Measurements from ENCODE around the gene LAIR1. TPM values are rescaled to one million over a fixed set of nuclear protein-coding genes. Genes with fewer than 3 reads are reported as not detected.

Gene LAIR1
- total RNA-seq, 1 donor from 2014 or later: not detected

DNA sequence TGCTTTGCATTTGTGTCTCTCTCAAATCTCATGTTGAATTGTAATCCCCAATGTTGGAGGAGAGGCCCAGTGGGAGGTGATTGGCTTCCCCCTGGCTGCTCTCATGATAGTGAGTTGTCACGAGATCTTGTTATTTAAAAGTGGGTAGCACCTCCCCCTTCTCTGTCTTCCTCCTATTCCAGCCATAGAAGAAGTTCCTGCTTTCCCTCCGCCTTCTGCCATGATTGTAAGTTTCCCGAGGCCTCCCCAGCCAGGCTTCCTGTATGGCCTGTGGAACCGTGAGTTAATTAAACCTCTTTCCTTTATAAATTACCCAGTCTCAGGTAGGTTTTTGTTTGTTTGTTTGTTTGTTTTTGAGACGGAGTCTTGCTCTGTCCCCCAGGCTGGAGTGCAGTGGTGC is 29.6 kb downstream of the LAIR1 start:
- DNase-seq (ENCODE audit: low read depth) (no peak), FAIRE-seq (no peak)
- H3K4me3 Mint-ChIP-seq (ENCODE audit: unreplicated experiment): no peak overlapping the region
- Histone ChIP-seq H3K79me2 (ENCODE audit: insufficient read depth, low read length) (no peaks in the 10 kb centered on the region), H3K4me1 (ENCODE audit: insufficient read depth, low read length) (no peaks in the 10 kb centered on the region), H3K4me2 (ENCODE audit: low read length) (no peak overlapping the region), H4K20me1 (ENCODE audit: insufficient read depth, low read length) (no peaks in the 10 kb centered on the region), H2AFZ (ENCODE audit: low read depth, low read length) (no peak overlapping the region), H3K9me3 (ENCODE audit: insufficient read depth, low read depth, low read length) (peaks cover 3% of the 10 kb centered on the region), H3K36me3 (ENCODE audit: insufficient read depth, low read length) (no peaks in the 10 kb centered on the region), H3K9ac (ENCODE audit: low read length) (no peak overlapping the region), H3K27ac (ENCODE audit: low read depth, low read length) (no peak overlapping the region), H3K27me3 (ENCODE audit: insufficient read depth, low read length) (no peaks in the 10 kb centered on the region), H3K4me3 (ENCODE audit: insufficient read depth, low read depth, low read length) (no peak overlapping the region)
- no peak overlapping the region for H3K27ac Mint-ChIP-seq (ENCODE audit: unreplicated experiment)
- no peaks in the 10 kb centered on the region for H3K4me1 Mint-ChIP-seq (ENCODE audit: low read depth, unreplicated experiment)
- no peaks in the 10 kb centered on the region for H3K36me3 Mint-ChIP-seq (ENCODE audit: low read depth, unreplicated experiment)
- TF ChIP-seq, protein P1, sequence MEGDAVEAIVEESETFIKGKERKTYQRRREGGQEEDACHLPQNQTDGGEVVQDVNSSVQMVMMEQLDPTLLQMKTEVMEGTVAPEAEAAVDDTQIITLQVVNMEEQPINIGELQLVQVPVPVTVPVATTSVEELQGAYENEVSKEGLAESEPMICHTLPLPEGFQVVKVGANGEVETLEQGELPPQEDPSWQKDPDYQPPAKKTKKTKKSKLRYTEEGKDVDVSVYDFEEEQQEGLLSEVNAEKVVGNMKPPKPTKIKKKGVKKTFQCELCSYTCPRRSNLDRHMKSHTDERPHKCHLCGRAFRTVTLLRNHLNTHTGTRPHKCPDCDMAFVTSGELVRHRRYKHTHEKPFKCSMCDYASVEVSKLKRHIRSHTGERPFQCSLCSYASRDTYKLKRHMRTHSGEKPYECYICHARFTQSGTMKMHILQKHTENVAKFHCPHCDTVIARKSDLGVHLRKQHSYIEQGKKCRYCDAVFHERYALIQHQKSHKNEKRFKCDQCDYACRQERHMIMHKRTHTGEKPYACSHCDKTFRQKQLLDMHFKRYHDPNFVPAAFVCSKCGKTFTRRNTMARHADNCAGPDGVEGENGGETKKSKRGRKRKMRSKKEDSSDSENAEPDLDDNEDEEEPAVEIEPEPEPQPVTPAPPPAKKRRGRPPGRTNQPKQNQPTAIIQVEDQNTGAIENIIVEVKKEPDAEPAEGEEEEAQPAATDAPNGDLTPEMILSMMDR (IDR thresholded peaks at IDR 0.05; ENCODE audit: insufficient read depth, low read depth, low read length): no peak
- H3K9me3 Mint-ChIP-seq (ENCODE audit: unreplicated experiment): peaks cover 3% of the 10 kb centered on the region
- H3K27me3 Mint-ChIP-seq (ENCODE audit: low read depth, unreplicated experiment): peaks cover 33% of the 10 kb centered on the region

DNA sequence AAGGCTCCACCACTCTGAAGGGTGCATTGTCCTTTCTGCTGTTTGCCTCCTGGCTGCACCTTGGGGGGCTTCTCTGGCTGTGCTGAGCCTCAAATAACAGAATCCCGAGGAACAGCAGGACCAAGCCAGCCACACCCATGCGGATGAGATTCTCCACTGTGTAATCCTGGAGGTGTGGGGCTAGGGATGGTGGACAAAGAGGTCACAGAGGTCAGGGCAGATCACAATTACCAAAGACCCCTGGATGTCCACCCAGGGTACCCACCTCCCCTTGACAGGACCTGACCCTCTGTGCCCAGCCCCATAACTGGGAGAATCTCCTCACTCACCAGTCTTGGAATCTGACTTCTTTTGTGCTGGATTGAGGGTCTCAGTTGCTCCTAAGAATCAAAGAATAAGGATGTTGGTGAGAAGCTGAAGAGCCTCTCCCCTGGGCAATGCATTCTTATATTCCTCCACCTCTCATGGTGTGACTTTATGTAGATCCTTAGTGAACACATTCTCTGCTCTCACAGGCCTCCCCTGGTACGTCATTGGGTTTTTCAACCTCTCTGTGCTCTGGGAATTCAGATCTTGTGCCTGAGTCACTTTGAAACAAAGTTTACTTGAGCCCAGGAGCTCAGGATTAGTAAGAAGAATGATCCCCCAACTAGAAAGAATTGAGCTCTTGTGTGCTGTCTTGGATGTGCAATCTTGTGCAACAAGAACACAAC is 31.0 kb downstream of the LAIR1 start:
- Histone ChIP-seq H3K79me2 (ENCODE audit: insufficient read depth, low read length) (no peaks in the 10 kb centered on the region), H3K4me2 (ENCODE audit: low read length) (no peak overlapping the region), H3K4me3 (ENCODE audit: insufficient read depth, low read depth, low read length) (no peak overlapping the region), H3K36me3 (ENCODE audit: insufficient read depth, low read length) (no peaks in the 10 kb centered on the region), H3K27me3 (ENCODE audit: insufficient read depth, low read length) (no peaks in the 10 kb centered on the region), H3K4me1 (ENCODE audit: insufficient read depth, low read length) (no peaks in the 10 kb centered on the region), H3K9ac (ENCODE audit: low read length) (no peak overlapping the region), H4K20me1 (ENCODE audit: insufficient read depth, low read length) (no peaks in the 10 kb centered on the region), H3K27ac (ENCODE audit: low read depth, low read length) (no peak overlapping the region), H3K9me3 (ENCODE audit: insufficient read depth, low read depth, low read length) (no peaks in the 10 kb centered on the region), H2AFZ (ENCODE audit: low read depth, low read length) (no peak overlapping the region)
- H3K9me3 Mint-ChIP-seq (ENCODE audit: unreplicated experiment): peaks cover 3% of the 10 kb centered on the region
- H3K4me1 Mint-ChIP-seq (ENCODE audit: low read depth, unreplicated experiment): no peaks in the 10 kb centered on the region
- no peak overlapping the region for H3K27ac Mint-ChIP-seq (ENCODE audit: unreplicated experiment)
- H3K27me3 Mint-ChIP-seq (ENCODE audit: low read depth, unreplicated experiment): peaks cover 31% of the 10 kb centered on the region
- FAIRE-seq (no peak), DNase-seq (ENCODE audit: low read depth) (no peak)
- no peaks in the 10 kb centered on the region for H3K36me3 Mint-ChIP-seq (ENCODE audit: low read depth, unreplicated experiment)
- no peak for TF ChIP-seq EZH2 (IDR thresholded peaks at IDR 0.05; ENCODE audit: insufficient read depth, low read length)
- TF ChIP-seq, protein P1 (IDR thresholded peaks at IDR 0.05; ENCODE audit: insufficient read depth, low read depth, low read length): no peak
- no peak overlapping the region for H3K4me3 Mint-ChIP-seq (ENCODE audit: unreplicated experiment)

DNA sequence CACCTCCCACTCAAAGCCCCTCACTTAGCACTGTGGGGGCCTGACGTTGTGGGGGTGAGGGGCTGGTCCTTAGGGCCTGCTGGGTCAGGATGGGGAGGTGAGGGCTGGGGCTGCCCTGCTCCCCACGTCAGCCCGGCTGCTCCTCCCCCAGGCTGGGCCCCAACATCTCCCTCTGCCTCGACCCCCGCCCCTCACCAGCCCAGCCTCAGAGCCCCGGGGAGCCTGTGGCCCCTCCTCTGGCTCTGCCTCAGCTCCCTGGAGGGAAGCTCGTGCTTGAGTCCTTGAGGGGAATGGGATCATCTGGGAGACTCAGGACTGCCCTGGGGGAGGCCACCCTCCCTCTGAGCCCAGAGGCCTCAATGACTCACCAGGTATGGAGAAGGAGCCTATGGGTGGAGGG is 32.6 kb downstream of the LAIR1 start:
- Mint-ChIP-seq H3K36me3 (ENCODE audit: low read depth, unreplicated experiment) (no peaks in the 10 kb centered on the region), H3K27me3 (ENCODE audit: low read depth, unreplicated experiment) (peaks cover 30% of the 10 kb centered on the region), H3K27ac (ENCODE audit: unreplicated experiment) (no peak overlapping the region), H3K4me3 (ENCODE audit: unreplicated experiment) (no peak overlapping the region), H3K4me1 (ENCODE audit: low read depth, unreplicated experiment) (no peaks in the 10 kb centered on the region), H3K9me3 (ENCODE audit: unreplicated experiment) (peaks cover 3% of the 10 kb centered on the region)
- FAIRE-seq (no peak), DNase-seq (ENCODE audit: low read depth) (no peak)
- Histone ChIP-seq H4K20me1 (ENCODE audit: insufficient read depth, low read length) (no peaks in the 10 kb centered on the region), H3K27me3 (ENCODE audit: insufficient read depth, low read length) (no peaks in the 10 kb centered on the region), H3K27ac (ENCODE audit: low read depth, low read length) (no peak overlapping the region), H2AFZ (ENCODE audit: low read depth, low read length) (no peak overlapping the region), H3K4me3 (ENCODE audit: insufficient read depth, low read depth, low read length) (no peak overlapping the region), H3K79me2 (ENCODE audit: insufficient read depth, low read length) (no peaks in the 10 kb centered on the region), H3K9me3 (ENCODE audit: insufficient read depth, low read depth, low read length) (no peaks in the 10 kb centered on the region), H3K4me1 (ENCODE audit: insufficient read depth, low read length) (no peaks in the 10 kb centered on the region), H3K36me3 (ENCODE audit: insufficient read depth, low read length) (no peaks in the 10 kb centered on the region), H3K4me2 (ENCODE audit: low read length) (no peak overlapping the region), H3K9ac (ENCODE audit: low read length) (no peak overlapping the region)
- TF ChIP-seq, protein P1 (IDR thresholded peaks at IDR 0.05; ENCODE audit: insufficient read depth, low read depth, low read length): no peak
- no peak for TF ChIP-seq EZH2 (IDR thresholded peaks at IDR 0.05; ENCODE audit: insufficient read depth, low read length)

All from astrocyte (in vitro differentiated cells and primary cell).